ENCODE data around the gene TMEM273.

GRCh38 chr10:49136525-49136924, 51.7 kb downstream of the TMEM273 start:
- TF ChIP-seq CTCF (IDR thresholded peaks at IDR 0.05) (no peak), POLR2A (IDR thresholded peaks at IDR 0.05) (no peak)
